ENCODE data around the gene CDH15.
"Not testable (repeated sequence)": the region's sequence is repeated elsewhere in the genome, so short reads cannot be mapped to it uniquely, and the experiment has no call there.

Gene CDH15

DNA sequence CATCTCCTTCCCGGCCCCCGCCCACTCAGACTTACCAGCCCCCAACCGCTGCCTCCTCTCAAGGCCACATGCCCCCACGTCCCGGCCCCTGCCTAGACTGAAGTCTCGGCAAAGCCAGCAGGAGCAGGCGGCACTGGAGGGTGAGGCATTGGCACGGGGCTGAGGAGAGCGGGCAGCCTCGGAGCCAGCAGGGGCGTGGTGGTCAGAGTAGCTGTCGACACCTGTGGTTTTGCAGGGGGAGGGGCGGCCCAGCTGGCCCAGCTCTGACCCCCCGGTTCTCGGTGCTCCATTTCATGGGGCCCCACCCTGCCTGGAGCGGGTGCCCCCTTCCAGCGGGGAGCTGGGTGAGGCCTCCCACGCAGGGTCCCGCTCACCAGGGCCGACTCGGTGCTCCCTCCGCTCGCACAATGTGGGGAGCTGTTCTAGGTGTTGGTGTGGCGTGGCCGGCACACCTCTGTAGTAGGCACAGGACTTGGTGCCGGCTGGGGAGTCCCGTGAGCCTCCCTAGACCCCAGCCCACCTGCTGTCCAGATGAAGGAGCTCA is 4.7 kb downstream of the CDH15 start:
- no peaks in the 10 kb centered on the region; the same call in 1 of the 2 replicates for H3K4me1 ChIP-seq
- H3K4me3 ChIP-seq, result no peak overlapping the region
- peaks cover 3% of the 10 kb centered on the region; the same call in 1 of the 2 replicates for H3K27me3 ChIP-seq (ENCODE audit: low read depth)
- no peaks in the 10 kb centered on the region for H3K36me3 ChIP-seq (replicated peaks)
- no peaks in the 10 kb centered on the region for H3K9me3 ChIP-seq
- in situ Hi-C loops (cut with MboI; ENCODE audit: low sequenced_read_pairs), result no loop called here
- no peak for DNase-seq (ENCODE audit: low spot score in 2 of 2)

DNA sequence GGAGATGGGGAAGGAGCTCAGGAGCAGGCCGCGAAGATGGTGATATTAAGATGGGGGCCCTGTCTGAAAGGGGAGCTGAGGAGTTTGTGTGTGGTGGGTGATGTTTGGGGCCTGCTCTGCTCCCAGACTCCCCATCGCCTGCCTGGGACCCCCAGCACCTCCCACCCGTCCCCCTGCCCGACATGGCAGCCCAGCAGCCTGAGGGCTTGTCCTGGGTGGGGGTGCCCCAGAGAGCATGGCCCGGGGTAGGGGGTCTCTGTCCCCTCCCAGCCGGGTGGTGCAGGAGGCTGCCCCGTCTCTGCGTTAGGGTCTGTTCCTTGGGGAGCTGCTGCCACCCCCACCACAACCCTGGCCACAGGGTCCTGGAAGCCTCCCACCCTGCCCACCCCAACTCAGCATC is 5.2 kb downstream of the CDH15 start:
- no peaks in the 10 kb centered on the region; the same call in 1 of the 2 replicates for H3K4me1 ChIP-seq
- no peak overlapping the region for H3K4me3 ChIP-seq
- DNase-seq (ENCODE audit: low spot score in 2 of 2), result no peak
- peaks cover 3% of the 10 kb centered on the region; the same call in 1 of the 2 replicates for H3K27me3 ChIP-seq (ENCODE audit: low read depth)
- in situ Hi-C loops (cut with MboI; ENCODE audit: low sequenced_read_pairs), result no loop called here
- no peaks in the 10 kb centered on the region for H3K36me3 ChIP-seq (replicated peaks)
- H3K9me3 ChIP-seq, result no peaks in the 10 kb centered on the region

DNA sequence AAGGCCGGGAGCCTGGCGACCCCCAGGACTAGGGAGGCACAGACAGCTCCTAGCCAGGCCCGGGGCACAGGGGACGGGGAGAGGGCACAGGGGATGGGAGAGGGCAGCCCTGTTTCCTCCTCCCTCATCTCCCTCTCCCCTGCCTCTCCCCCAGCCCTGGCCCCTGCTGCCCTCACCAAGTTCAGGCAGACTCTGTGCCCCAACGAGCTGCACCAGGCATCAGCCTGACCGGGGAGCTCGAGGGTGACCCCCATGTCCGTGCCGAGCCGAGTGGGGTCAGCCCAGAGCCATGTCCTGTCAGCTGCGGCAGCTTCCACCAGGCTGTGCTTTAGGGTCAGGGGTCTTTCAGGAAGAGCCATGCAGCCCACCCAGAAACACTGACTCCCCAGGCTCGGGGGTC is 6.0 kb downstream of the CDH15 start:
- no peak for DNase-seq (ENCODE audit: low spot score in 2 of 2)
- H3K4me1 ChIP-seq, result no peaks in the 10 kb centered on the region
- no peak overlapping the region for H3K4me3 ChIP-seq
- H3K9me3 ChIP-seq, result no peaks in the 10 kb centered on the region
- no peaks in the 10 kb centered on the region for H3K36me3 ChIP-seq (replicated peaks)
- H3K27me3 ChIP-seq (ENCODE audit: low read depth), result peaks cover 3% of the 10 kb centered on the region; the same call in 1 of the 2 replicates
- in situ Hi-C loops (cut with MboI; ENCODE audit: low sequenced_read_pairs), result no loop called here

DNA sequence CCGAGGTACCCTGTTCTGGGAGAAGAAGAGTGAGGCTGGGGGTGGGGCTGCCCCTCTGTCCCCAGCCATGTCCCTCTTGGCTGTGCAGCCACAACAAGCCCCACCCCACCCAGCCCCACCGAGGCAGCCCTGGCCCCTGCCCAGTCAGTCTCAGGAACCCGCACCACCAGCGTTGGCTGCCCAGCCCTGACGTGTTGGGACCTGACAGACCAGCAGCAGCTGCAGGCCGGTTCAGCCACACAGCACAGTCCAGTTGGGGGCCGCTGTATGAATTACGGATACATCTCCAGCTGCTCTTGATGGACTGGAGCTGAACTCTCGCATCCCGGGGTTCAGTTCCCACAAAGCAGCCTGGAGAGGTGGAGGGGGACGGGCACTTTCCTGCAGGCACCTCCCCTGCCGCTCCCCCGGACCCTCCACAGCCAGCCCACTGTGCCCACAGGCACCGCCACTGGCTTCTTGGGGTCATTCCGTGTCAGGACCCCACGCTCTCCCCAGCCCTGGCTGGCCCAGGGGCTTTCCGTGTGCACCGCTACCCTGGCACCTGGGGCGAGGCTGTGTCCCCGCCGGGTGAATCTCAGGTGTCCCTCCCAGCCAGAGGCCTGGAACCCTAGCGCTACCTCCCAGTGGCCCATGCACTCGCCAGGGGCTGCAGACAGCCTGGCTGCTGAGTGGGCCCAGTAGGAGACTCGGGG is 7.1 kb downstream of the CDH15 start:
- in situ Hi-C loops (cut with MboI; ENCODE audit: low sequenced_read_pairs), result no loop called here
- Histone ChIP-seq H3K4me1 (no peaks in the 10 kb centered on the region), H3K27me3 (ENCODE audit: low read depth) (no peaks in the 10 kb centered on the region), H3K4me3 (no peak overlapping the region), H3K36me3 (replicated peaks) (no peaks in the 10 kb centered on the region), H3K9me3 (no peaks in the 10 kb centered on the region)
- no peak for DNase-seq (ENCODE audit: low spot score in 2 of 2)

DNA sequence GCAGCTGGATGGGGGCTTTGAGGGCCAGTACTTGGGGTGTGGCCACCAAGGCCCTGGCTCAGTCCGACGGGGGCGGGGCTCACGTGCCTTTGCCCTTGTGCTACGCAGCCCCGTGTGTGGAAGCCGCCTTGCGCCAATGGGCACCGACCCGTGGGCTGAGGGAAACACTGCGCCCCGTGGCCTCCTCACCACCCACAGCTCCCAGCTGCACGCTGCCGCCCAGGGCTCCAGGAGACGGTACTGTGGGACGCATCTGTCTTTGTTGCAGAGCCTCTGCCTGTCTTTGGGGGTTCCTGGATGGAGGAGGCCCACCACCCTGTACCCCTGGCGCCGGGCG is 7.6 kb downstream of the CDH15 start:
- no peaks in the 10 kb centered on the region for H3K4me1 ChIP-seq
- DNase-seq (ENCODE audit: low spot score in 2 of 2), result no peak
- in situ Hi-C loops (cut with MboI; ENCODE audit: low sequenced_read_pairs), result no loop called here
- H3K9me3 ChIP-seq, result no peaks in the 10 kb centered on the region
- no peak overlapping the region for H3K4me3 ChIP-seq
- no peaks in the 10 kb centered on the region for H3K27me3 ChIP-seq (ENCODE audit: low read depth)
- H3K36me3 ChIP-seq (replicated peaks), result no peaks in the 10 kb centered on the region

DNA sequence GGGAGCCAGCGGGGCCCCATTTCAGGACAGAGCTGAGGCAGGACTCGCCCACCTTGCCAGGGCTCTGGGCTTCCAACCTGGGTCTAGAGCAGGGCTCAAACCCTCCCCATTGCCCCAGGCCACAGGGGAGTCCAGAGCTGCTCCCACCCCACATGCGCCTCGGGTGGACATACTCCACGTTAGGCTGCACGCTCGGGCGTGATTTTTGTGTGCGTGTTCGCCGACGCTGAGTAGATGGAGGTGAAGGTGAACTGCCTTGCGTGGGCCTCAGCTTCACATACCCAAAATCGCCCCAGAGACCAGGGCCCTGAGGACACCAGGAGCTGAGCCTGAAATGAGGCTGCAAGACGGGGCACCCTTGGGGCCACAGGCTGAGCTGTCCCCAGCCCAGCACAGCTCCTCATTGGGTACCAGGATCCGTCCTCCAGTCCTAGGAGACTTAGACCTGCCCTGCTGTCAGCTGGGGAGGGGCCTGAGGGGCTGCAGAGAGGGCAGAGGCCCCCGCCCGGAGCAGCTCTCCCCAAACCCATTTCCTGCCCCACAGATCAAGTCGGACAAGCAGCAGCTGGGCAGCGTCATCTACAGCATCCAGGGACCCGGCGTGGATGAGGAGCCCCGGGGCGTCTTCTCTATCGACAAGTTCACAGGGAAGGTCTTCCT is 8.2 kb downstream of the CDH15 start:
- DNase-seq (ENCODE audit: low spot score in 2 of 2), result no peak
- Histone ChIP-seq H3K36me3 (replicated peaks) (no peaks in the 10 kb centered on the region), H3K4me3 (no peak overlapping the region), H3K4me1 (no peaks in the 10 kb centered on the region), H3K9me3 (no peaks in the 10 kb centered on the region), H3K27me3 (ENCODE audit: low read depth) (no peaks in the 10 kb centered on the region)
- in situ Hi-C loops (cut with MboI; ENCODE audit: low sequenced_read_pairs), result no loop called here

DNA sequence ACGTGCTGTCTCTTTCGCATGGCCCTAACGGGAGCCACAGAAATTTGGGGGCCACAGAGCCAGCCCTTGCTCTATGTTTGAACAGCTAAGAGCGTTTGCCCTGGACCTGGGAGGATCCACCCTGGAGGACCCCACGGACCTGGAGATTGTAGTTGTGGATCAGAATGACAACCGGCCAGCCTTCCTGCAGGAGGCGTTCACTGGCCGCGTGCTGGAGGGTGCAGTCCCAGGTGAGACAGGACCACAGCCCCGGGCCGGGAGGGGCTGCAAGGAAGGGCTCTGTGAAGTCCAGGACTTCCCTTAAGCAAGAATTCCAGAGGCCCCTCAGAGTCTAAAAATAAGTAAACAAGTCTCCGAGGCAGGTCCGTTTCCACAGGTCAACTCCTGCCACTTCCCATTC is 11.9 kb downstream of the CDH15 start:
- H3K4me3 ChIP-seq, result no peak overlapping the region
- in situ Hi-C loops (cut with MboI; ENCODE audit: low sequenced_read_pairs), result no loop called here
- no peak for DNase-seq (ENCODE audit: low spot score in 2 of 2)
- H3K36me3 ChIP-seq (replicated peaks), result no peaks in the 10 kb centered on the region
- no peaks in the 10 kb centered on the region for H3K27me3 ChIP-seq (ENCODE audit: low read depth)
- H3K9me3 ChIP-seq, result no peaks in the 10 kb centered on the region
- H3K4me1 ChIP-seq, result no peaks in the 10 kb centered on the region

DNA sequence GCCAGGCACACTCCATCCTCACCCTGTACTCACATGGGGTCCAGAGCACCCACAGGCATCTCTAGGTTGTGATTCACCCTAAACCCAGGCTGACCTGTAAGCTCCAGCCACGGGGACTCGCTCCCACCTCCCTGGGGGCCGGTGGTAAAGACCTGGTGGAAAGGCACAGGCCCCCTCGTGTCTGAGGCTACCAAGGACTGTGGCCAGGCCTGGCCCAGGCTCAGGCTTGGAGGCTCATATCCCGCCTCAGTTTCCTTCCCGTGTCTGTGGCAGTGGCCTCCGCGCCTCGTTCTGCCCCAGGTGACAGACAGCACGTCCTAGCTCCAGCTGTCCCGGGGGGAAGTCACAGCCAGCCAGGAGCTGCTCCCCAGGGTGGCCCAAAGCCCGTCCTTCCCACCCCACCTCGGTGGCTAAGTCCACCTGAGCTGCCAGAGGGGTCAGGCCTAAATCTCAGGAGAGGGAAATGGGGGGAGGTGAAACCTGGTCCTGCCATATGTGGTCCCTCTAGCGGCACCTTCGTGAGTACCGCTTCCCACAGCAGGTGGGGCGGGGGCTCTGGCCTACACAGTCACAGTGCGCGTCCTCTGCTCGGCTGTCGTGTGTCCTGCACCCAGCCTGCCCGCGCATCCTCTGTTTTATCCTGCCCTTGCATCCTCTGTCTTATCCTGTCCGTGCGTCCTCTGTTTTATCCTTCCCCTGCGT is 12.6 kb downstream of the CDH15 start:
- DNase-seq (ENCODE audit: low spot score in 2 of 2), result no peak
- Histone ChIP-seq H3K4me1 (no peaks in the 10 kb centered on the region), H3K4me3 (no peak overlapping the region), H3K36me3 (replicated peaks) (no peaks in the 10 kb centered on the region), H3K9me3 (no peaks in the 10 kb centered on the region), H3K27me3 (ENCODE audit: low read depth) (no peaks in the 10 kb centered on the region)
- in situ Hi-C loops (cut with MboI; ENCODE audit: low sequenced_read_pairs), result no loop called here

DNA sequence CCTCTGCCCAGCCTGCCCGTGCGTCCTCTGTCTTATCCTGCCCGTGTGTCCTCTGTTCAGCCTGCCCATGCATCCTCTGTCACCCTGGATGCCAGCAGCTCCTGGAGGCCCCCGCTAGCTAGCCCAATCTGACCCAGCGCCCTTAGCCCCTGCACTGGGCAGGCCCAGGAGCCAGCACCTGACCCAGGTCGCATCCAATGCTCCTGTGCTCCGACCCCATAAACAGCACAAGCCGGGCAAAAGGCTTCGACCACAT is 13.1 kb downstream of the CDH15 start:
- Histone ChIP-seq H3K27me3 (ENCODE audit: low read depth) (no peaks in the 10 kb centered on the region), H3K9me3 (no peaks in the 10 kb centered on the region), H3K4me1 (no peaks in the 10 kb centered on the region), H3K36me3 (replicated peaks) (no peaks in the 10 kb centered on the region), H3K4me3 (no peak overlapping the region)
- in situ Hi-C loops (cut with MboI; ENCODE audit: low sequenced_read_pairs), result no loop called here
- DNase-seq (ENCODE audit: low spot score in 2 of 2), result no peak

DNA sequence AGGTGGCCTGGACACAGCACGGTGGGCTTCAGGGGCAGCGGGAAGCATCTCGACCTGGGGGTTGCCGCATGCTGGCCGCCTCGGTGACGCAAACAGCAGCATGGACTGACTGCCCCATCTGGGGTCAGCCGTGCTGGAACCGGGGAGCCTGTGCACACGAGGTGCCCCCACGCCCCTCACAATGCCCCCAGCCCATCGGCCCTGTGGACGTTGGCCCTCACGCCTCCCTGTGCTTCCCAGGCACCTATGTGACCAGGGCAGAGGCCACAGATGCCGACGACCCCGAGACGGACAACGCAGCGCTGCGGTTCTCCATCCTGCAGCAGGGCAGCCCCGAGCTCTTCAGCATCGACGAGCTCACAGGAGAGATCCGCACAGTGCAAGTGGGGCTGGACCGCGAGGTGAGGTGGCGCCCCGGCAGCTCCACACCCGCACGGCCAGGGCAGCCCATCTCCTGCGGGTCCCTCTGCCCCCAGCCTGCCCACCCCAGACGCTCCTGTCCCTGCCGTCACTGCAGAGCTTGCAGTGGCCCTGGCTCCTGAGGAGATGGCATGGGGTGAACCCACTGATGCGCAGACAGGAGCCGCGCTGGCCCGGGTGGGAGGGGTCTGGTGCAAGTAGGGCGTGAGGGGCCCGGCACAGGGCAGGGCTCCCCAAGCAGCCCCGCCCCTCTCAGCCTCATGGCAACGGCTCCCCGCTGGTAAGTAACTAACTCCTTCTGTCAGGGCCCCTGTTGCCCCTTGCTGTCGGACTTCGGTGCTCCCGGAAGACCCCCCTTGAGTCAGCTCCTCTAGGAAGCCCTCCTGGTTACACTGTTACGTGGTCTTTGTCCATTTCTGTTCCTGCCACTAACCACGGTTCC is 13.6 kb downstream of the CDH15 start:
- Histone ChIP-seq H3K9me3 (no peaks in the 10 kb centered on the region), H3K27me3 (ENCODE audit: low read depth) (no peaks in the 10 kb centered on the region), H3K4me3 (no peak overlapping the region), H3K4me1 (no peaks in the 10 kb centered on the region), H3K36me3 (replicated peaks) (no peaks in the 10 kb centered on the region)
- in situ Hi-C loops (cut with MboI; ENCODE audit: low sequenced_read_pairs), result no loop called here
- no peak for DNase-seq (ENCODE audit: low spot score in 2 of 2)

DNA sequence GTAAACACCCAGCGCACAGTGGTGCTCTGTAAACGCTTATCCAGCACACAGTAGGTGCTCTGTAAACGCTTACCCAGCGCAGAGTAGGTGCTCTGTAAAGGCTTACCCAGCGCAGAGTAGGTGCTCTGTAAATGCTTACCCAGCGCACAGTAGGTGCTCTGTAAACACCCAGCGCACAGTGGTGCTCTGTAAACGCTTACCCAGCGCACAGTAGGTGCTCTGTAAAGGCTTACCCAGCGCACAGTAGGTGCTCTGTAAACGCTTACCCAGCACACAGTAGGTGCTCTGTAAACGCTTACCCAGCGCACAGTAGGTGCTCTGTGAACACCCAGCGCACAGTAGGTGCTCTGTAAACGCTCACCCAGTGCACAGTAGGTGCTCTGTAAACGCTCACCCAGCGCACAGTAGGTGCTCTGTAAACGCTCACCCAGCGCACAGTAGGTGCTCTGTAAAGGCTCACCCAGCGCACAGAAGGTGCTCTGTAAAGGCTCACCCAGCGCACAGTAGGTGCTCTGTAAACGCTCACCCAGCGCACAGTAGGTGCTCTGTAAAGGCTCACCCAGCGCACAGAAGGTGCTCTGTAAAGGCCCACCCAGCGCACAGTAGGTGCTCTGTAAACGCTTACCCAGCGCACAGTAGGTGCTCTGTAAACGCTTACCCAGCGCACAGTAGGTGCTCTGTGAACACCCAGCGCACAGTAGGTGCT is 14.5 kb downstream of the CDH15 start:
- H3K27me3 ChIP-seq (ENCODE audit: low read depth); H3K9me3 ChIP-seq; DNase-seq (ENCODE audit: low spot score in 2 of 2); H3K36me3 ChIP-seq (replicated peaks); H3K4me1 ChIP-seq; in situ Hi-C loops (cut with MboI; ENCODE audit: low sequenced_read_pairs); H3K4me3 ChIP-seq: not testable (repeated sequence)

DNA sequence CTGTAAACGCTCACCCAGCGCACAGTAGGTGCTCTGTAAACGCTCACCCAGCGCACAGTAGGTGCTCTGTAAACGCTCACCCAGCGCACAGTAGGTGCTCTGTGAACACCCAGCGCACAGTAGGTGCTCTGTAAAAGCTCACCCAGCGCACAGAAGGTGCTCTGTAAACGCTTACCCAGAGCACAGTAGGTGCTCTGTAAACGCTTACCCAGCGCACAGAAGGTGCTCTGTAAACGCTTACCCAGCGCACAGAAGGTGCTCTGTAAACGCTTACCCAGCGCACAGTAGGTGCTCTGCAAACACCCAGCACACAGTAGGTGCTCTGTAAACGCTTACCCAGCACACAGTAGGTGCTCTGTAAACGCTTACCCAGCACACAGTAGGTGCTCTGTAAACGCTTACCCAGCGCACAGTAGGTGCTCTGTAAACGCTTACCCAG is 15.1 kb downstream of the CDH15 start:
- H3K4me1 ChIP-seq; H3K27me3 ChIP-seq (ENCODE audit: low read depth); H3K4me3 ChIP-seq; in situ Hi-C loops (cut with MboI; ENCODE audit: low sequenced_read_pairs); DNase-seq (ENCODE audit: low spot score in 2 of 2); H3K36me3 ChIP-seq (replicated peaks); H3K9me3 ChIP-seq: not testable (repeated sequence)

DNA sequence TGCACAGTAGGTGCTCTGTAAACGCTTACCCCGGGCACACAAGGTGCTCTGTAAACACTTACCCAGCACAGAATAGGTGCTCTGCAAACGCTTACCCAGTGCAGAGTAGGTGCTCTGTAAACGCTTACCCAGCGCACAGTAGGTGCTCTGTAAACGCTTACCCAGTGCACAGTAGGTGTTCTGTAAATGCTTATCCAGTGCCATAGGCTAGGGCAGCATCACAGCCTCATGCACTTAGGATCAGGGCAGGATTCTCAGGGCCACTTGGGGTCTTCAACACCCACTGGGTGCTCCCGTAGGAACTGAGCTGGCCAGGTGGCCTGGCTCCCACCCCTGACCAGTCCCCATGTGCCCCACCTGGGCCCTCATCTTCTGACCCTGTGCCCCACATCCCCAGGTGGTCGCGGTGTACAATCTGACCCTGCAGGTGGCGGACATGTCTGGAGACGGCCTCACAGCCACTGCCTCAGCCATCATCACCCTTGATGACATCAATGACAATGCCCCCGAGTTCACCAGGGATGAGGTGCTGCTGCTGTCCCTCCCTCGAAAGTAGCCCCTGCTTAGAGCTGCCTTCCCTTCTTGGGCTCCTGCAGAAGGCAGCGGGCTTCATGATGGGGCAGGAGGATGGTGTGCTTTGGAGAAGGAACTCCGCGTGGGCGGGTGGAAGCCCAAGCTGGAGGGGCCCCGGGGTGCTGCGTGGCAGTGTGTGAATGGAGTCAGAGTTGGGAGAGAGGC is 15.7 kb downstream of the CDH15 start:
- Histone ChIP-seq H3K36me3 (replicated peaks) (no peaks in the 10 kb centered on the region), H3K9me3 (no peaks in the 10 kb centered on the region), H3K4me3 (no peak overlapping the region), H3K4me1 (no peaks in the 10 kb centered on the region), H3K27me3 (ENCODE audit: low read depth) (no peaks in the 10 kb centered on the region)
- DNase-seq (ENCODE audit: low spot score in 2 of 2), result peak; percentile 15 to 40
- in situ Hi-C loops (cut with MboI; ENCODE audit: low sequenced_read_pairs), result no loop called here
